COR-L47 (cell line): ENCODE data around the gene COL6A5.
"Not testable (repeated sequence)": the region's sequence is repeated elsewhere in the genome, so short reads cannot be mapped to it uniquely, and the experiment has no call there.

Experiments
- DNase-seq: peaks from one replicate; lab custom pipeline; 2025; lab: John Stamatoyannopoulos, UW

The COL6A5 gene, protein sequence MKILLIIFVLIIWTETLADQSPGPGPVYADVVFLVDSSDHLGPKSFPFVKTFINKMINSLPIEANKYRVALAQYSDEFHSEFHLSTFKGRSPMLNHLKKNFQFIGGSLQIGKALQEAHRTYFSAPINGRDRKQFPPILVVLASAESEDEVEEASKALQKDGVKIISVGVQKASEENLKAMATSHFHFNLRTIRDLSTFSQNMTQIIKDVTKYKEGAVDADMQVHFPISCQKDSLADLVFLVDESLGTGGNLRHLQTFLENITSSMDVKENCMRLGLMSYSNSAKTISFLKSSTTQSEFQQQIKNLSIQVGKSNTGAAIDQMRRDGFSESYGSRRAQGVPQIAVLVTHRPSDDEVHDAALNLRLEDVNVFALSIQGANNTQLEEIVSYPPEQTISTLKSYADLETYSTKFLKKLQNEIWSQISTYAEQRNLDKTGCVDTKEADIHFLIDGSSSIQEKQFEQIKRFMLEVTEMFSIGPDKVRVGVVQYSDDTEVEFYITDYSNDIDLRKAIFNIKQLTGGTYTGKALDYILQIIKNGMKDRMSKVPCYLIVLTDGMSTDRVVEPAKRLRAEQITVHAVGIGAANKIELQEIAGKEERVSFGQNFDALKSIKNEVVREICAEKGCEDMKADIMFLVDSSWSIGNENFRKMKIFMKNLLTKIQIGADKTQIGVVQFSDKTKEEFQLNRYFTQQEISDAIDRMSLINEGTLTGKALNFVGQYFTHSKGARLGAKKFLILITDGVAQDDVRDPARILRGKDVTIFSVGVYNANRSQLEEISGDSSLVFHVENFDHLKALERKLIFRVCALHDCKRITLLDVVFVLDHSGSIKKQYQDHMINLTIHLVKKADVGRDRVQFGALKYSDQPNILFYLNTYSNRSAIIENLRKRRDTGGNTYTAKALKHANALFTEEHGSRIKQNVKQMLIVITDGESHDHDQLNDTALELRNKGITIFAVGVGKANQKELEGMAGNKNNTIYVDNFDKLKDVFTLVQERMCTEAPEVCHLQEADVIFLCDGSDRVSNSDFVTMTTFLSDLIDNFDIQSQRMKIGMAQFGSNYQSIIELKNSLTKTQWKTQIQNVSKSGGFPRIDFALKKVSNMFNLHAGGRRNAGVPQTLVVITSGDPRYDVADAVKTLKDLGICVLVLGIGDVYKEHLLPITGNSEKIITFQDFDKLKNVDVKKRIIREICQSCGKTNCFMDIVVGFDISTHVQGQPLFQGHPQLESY (N-terminal part only)

DNA sequence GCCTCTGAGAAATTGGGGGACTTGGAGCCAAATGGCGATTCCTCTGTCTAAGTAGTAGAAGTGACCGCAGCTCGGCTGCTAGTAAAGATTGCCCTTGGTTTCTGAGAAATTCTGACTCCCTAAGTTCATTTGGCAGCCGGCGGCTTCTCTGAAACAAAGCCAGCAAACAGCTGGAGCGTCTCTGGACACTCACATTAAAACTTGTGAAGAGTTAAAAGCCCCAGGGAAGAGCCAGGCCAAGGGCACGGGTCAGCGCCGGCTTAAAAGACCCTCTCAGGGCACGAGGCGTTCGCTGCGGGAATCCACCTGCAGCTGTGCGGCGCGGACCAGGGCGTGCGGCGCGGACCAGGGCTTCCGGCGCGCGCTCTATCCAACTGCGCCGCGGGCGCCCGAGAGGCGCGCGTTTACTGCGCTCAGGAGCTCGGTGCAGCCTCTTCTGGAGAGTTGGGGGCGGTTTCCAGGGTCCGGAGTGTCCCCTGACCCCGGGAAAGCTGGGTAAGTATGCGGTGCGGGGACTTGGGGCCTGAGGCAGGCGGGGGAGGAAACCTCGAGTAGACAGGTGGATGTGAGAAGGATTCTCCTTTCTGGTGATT, at the start of gene COL6A5:
COL6A5 (plus strand) TSS at position 186 of the 593 bp plus-strand sequence. CDS start 27,967 bp downstream, outside the sequence.
- DNase-seq, result no peak

- no peak for DNase-seq
These were observed 45.9 kb upstream of the COL6A5 start for GRCh38 chr3:130299531-130299930.

- no peak for DNase-seq
These were observed 44.6 kb upstream of the COL6A5 start for GRCh38 chr3:130300888-130301287.

DNA sequence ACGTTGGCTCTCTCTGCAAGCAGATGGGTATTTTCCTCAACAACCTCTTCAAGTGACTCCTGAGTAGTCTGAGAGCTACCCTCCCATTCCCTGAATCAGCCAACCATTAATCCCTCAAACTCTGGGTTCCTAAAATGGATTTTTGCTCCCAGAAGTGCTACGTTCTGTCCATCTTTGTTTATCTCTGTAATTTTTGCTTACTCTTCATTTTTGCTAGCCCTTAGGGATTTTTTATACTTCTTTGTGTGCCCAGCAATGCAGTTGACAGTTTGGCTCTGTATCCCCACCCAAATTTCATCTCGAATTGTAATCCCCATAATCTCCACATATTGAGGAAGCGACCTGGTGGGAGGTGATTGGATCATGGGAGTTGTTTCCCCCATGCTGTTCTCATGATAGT, 35.4 kb upstream of the COL6A5 start:
- DNase-seq, result no peak

- DNase-seq, result no peak
These were observed 33.1 kb upstream of the COL6A5 start for GRCh38 chr3:130312374-130312773.

GRCh38 chr3:130316169-130316568, 29.3 kb upstream of the COL6A5 start:
- DNase-seq, result no peak

DNA sequence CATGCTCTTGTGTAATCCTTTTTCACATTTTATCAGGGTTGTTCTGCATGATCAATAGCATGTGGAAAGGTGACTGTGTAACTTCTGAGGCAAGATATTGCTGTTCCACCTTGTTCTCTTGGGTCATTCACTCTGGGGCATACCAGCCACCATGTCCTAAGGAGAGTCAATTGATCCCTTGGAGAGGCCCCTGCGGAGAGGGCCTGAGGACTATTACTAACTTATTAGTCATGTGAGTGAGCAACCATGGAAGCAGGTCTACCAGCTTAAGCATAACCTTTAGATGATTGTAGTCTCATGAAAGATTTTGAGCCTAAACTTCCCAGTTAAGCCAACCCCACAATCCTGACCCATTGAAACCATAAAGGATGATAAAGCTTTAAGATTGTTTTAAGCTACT, 22.0 kb upstream of the COL6A5 start:
- DNase-seq, result no peak

DNA sequence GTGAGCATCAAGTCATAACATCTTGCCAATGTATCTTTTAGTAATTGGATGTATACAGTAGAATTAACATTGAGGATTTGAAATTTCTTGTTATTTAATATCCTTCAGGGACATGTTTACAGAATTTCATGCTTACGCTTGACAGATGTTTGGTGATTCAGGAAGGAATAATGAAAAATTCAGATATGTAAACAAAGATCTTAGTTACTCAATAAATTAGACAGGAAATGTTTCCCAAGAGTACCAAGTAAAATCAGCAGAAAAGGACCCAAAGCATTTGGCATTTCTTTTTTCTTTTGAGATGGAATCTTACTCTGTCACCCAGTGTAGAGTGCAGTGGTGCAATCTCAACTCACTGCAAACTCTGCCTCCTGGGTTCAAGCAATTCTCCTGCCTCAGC, 4.7 kb upstream of the COL6A5 start:
- DNase-seq, result no peak

GRCh38 chr3:130341388-130341787, 4.1 kb upstream of the COL6A5 start:
- no peak for DNase-seq

- no peak for DNase-seq
These were observed 3.6 kb upstream of the COL6A5 start for GRCh38 chr3:130341882-130342281.

DNA sequence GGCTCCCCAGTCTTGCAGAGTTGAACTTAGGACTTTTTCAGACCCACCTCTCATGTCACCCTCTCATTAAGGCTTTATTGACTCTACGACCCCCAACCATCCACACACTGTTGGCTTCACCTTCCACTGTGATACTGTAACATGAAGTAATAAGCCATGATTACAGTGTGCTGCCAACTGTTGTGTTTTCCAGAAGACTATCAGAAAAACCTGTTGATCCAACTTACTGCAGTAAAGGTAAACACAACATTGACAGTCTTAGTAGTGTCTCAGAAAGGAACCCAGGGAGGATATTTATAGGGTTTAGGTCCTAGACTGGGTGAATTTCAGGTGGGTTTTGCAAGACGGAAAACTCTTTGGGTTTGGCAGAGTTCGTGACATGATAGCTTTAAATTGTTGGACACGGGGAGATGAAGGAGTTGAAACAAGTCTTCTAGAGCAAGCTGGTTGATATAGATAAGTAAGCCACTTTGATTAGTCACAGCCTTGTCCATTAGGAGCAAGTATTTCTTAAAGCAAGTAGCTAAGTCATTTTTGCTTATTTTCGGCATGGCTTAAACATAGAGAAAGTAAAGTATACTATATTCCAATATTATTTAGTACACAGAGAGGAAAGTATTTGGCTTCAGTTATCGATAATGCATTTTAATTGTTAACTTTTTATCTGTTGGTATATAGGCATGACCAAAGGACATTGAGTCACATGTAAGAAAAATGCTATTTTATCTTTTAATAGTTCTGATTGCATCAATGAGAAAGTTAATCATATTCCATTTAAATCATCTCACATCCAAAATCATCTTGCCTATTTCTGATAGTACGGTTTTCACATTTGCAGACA, 2.4 kb upstream of the COL6A5 start:
- DNase-seq, result no peak

DNA sequence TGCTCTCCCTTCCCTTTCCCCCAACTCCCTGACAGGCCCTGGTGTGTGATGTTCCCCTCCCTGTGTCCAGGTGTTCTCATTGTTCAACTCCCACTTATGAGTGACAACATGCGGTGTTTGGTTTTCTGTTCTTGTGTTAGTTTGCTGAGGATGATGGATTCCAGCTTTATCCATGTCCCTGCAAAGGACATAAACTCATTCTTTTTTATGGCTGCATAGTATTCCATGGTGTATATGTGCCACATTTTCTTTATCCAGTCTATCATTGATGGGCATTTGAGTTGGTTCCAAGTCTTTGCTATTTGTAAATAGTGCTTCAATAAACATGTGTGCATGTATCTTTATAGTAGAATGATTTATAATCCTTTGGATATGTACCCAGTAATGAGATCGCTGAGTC, 2.8 kb downstream of the COL6A5 start:
- not testable (repeated sequence) for DNase-seq

GRCh38 chr3:130354430-130354829, 9.0 kb downstream of the COL6A5 start:
- DNase-seq, result no peak

GRCh38 chr3:130374033-130374432, 28.6 kb downstream of the COL6A5 start:
- no peak for DNase-seq

- DNase-seq, result no peak
These were observed 29.4 kb downstream of the COL6A5 start for GRCh38 chr3:130374908-130375307.

- no peak for DNase-seq
These were observed 32.6 kb downstream of the COL6A5 start for GRCh38 chr3:130377960-130378676.

DNA sequence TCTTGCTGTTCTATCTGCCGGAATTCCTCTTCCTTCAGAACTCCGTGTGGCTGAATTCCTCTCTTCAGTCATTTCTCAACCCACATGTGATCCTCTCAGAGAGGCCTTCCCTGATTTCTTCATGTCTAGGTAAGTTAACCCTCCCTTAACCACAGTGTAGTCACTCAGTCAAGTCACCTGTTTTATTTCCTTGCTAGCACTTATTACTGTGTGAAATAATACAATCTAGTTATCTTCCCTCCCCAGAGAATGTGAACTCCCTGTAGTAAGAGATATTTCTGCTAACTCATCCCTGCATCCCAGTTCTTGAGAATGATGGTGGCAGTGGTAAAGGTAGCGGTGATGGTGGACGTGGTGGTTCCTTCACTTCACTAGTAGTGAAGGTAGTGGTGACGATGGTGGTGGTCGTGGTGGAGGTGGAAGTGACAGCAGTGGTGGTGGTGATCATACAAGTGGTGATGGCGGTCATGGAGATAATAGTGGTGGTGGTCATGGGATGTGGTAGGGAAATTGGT, 33.3 kb downstream of the COL6A5 start:
- no peak for DNase-seq

DNA sequence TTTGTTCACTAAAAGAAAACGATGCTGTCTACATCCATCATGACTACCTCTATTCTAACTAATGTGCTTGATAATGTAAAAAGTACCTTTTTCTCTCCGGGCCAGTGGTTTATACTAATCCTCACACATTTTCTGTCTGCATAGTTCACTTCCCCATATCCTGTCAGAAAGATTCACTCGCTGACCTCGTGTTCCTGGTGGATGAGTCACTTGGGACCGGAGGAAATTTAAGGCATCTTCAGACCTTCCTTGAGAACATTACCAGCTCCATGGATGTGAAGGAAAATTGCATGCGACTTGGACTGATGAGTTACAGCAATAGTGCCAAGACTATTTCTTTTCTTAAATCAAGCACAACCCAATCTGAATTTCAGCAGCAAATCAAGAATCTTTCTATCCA, 33.8 kb downstream of the COL6A5 start:
- no peak for DNase-seq

GRCh38 chr3:130380398-130380797, 34.9 kb downstream of the COL6A5 start:
- DNase-seq, result no peak

DNA sequence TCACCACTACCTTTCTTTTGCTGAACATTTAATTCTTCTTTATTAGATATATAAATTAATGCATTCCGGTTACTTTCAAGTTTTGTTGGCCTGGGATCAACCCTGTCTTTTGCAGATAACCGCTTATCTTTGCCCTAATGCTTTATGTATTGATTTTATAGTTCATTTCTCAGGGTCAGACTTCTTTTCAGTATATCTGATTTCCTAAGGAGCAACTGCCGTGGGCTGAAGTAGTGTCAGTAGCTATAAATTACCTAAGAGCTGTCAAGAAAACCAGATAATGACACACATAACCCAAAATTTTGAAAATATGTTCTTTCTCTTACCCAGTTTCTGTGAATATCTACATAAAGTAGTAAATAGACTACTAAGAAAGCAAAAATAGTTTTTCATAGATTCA, 38.0 kb downstream of the COL6A5 start:
- DNase-seq, result no peak
